Sigmoid colon (tissue), 4 donors: ENCODE results near the gene RPLP2.

ENCODE experiments used
- EP300 ChIP-seq, 4 donors: sonication (generic); formaldehyde crosslinking; IDR thresholded peaks; one replicate each; pipeline ENCODE4 v1.6.1; 2017; ENCODE audit warnings: antibody characterized with exemption in 4 of 4
- POLR2A ChIP-seq, 2 donors: fragments of 450-650 bp; IDR thresholded peaks; one replicate each; pipeline ENCODE4 v1.6.1; 2016; ENCODE audit warnings: antibody characterized with exemption in 2 of 2, mild to moderate bottlenecking in 2 of 2, moderate library complexity in 2 of 2
- POLR2AphosphoS5 ChIP-seq, 4 donors: sonication (generic); formaldehyde crosslinking; IDR thresholded peaks; one replicate each; pipeline ENCODE4 v1.6.1; 2017; ENCODE audit warnings: antibody characterized with exemption in 4 of 4
- TF ChIP-seq, protein P1 (sequence below), 4 experiments: fragments of 450-650 bp in 3 of 4; fragments of 200-600 bp in 1 of 4; IDR thresholded peaks; one replicate each; pipeline ENCODE4 v1.5.1; 2016 to 2019; ENCODE audit warnings: antibody characterized with exemption in 4 of 4, mild to moderate bottlenecking in 3 of 4, moderate library complexity in 2 of 4

DNA sequence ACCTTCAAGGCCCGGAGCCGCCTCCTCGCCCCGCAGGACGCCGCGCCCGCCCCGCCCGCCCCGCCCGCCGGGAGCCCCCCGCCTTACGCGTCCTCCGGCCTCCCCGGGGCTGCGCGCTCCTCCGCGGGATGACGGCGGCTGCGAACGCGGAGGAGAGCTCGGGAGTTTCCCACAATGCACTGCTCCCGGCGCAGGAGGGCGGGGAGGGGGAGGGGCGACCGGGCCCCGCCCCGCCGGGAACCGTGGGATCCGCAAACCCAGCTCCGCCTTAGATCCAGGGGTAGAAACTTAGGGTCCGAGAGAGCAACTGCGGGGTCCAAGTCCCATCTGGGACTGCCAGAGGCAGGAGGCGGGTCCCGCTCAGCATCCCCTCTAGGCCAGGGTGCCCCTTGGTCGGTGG lies 19.8 kb upstream of the RPLP2 start, which contains the start of gene CEND1:
- TF ChIP-seq, protein P1, sequence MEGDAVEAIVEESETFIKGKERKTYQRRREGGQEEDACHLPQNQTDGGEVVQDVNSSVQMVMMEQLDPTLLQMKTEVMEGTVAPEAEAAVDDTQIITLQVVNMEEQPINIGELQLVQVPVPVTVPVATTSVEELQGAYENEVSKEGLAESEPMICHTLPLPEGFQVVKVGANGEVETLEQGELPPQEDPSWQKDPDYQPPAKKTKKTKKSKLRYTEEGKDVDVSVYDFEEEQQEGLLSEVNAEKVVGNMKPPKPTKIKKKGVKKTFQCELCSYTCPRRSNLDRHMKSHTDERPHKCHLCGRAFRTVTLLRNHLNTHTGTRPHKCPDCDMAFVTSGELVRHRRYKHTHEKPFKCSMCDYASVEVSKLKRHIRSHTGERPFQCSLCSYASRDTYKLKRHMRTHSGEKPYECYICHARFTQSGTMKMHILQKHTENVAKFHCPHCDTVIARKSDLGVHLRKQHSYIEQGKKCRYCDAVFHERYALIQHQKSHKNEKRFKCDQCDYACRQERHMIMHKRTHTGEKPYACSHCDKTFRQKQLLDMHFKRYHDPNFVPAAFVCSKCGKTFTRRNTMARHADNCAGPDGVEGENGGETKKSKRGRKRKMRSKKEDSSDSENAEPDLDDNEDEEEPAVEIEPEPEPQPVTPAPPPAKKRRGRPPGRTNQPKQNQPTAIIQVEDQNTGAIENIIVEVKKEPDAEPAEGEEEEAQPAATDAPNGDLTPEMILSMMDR (IDR thresholded peaks at IDR 0.05), result no peak
- TF ChIP-seq POLR2A (IDR thresholded peaks at IDR 0.05) (no peak), EP300 (IDR thresholded peaks at IDR 0.05) (no peak), POLR2AphosphoS5 (IDR thresholded peaks at IDR 0.05) (no peak)
